HL-60/S4 (cell line): ENCODE measurements around the gene TAF5.
"Not testable (repeated sequence)": the region's sequence is repeated elsewhere in the genome, so short reads cannot be mapped to it uniquely, and the experiment has no call there.

ENCODE experiments used
- in situ Hi-C: fragments of 300-500 bp; cut with MboI; formaldehyde crosslinking; loops from 2 replicates; pipeline ENCODE4 v1.14.3; 2022; ENCODE audit warnings: low sequenced_read_pairs

The TAF5 gene

GRCh38 chr10:103367782-103368518, at the start of gene TAF5:
Gene TAF5 (plus strand): TSS chr10:103367976. CDS start chr10:103367990, 14 bp downstream.
- in situ Hi-C loops, result no loop called here

- in situ Hi-C loops, result no loop called here
These were observed 39.9 kb upstream of the TAF5 start for GRCh38 chr10:103327906-103328305.

- in situ Hi-C loops, result no loop called here
These were observed 33.7 kb upstream of the TAF5 start for GRCh38 chr10:103333934-103334520.

GRCh38 chr10:103334567-103334966, 33.2 kb upstream of the TAF5 start:
- in situ Hi-C loops, result no loop called here

GRCh38 chr10:103336370-103336769, 31.4 kb upstream of the TAF5 start:
- in situ Hi-C loops, result no loop called here

- in situ Hi-C loops, result no loop called here
These were observed 17.6 kb upstream of the TAF5 start for GRCh38 chr10:103350175-103350516.

- in situ Hi-C loops, result no loop called here
These were observed 17.1 kb upstream of the TAF5 start, which contains the start of gene PCGF6 for GRCh38 chr10:103350517-103351260. Gene PCGF6 (minus strand): TSS chr10:103351140. CDS start chr10:103351066, 74 bp downstream.

GRCh38 chr10:103353281-103353680, 14.5 kb upstream of the TAF5 start:
- in situ Hi-C loops, result no loop called here

- in situ Hi-C loops, result not testable (repeated sequence)
These were observed 13.2 kb upstream of the TAF5 start for GRCh38 chr10:103354567-103354966.

- in situ Hi-C loops, result no loop called here
These were observed 11.7 kb upstream of the TAF5 start for GRCh38 chr10:103355906-103356599.

GRCh38 chr10:103359493-103359892, 8.3 kb upstream of the TAF5 start:
- in situ Hi-C loops, result not testable (repeated sequence)

GRCh38 chr10:103360791-103361190, 7.0 kb upstream of the TAF5 start:
- in situ Hi-C loops, result not testable (repeated sequence)

- in situ Hi-C loops, result no loop called here
These were observed 396 bp upstream of the TAF5 start for GRCh38 chr10:103367379-103367781.

- in situ Hi-C loops, result no loop called here
These were observed 5.8 kb downstream of the TAF5 start for GRCh38 chr10:103373544-103373943.

- in situ Hi-C loops, result no loop called here
These were observed 6.5 kb downstream of the TAF5 start for GRCh38 chr10:103374263-103374662.

- in situ Hi-C loops, result no loop called here
These were observed 15.0 kb downstream of the TAF5 start for GRCh38 chr10:103382769-103383168.

- in situ Hi-C loops, result no loop called here
These were observed 26.4 kb downstream of the TAF5 start for GRCh38 chr10:103394180-103394579.

- in situ Hi-C loops, result no loop called here
These were observed 27.9 kb downstream of the TAF5 start for GRCh38 chr10:103395754-103396066.

- in situ Hi-C loops, result no loop called here
These were observed 28.5 kb downstream of the TAF5 start, which contains the start of the genes ATP5MK and PDCD11 for GRCh38 chr10:103396067-103396788. Gene ATP5MK (minus strand): TSS chr10:103396475. CDS start chr10:103392457, 4,018 bp downstream. Gene PDCD11 (plus strand): TSS chr10:103396626. CDS start chr10:103398427, 1,801 bp downstream.

- in situ Hi-C loops, result no loop called here
These were observed 29.0 kb downstream of the TAF5 start for GRCh38 chr10:103396789-103397087.
